Panc1 (cell line): Measurements from ENCODE around the gene FZR1. TPM values are rescaled to one million over a fixed set of nuclear protein-coding genes. Genes with fewer than 3 reads are reported as not detected.

Experiments used
- ATAC-seq: fragments of 200-7000 bp; cut with Tn5 transposase; 2 replicates; pipeline ENCODE4 v1.9.1; 2020; ENCODE audit warnings: mild to moderate bottlenecking, moderate library complexity
- BruUV-seq: library from RNA; stranded (reverse); fragments of 400-500 nt; replicated peaks from 2 replicates; lab custom pipeline; 2021; lab: Mats Ljungman, UMichigan
- CTCF ChIA-PET: fragments of 300-600 bp; sonication (Branson Sonifier 250); formaldehyde crosslinking; loops from one replicate; lab custom pipeline; 2022; ENCODE audit warnings: antibody characterized with exemption; lab: Charles Lee
- POLR2A ChIA-PET: fragments of 300-600 bp; sonication (Branson Sonifier 250); formaldehyde crosslinking; loops from one replicate; lab custom pipeline; 2022; ENCODE audit warnings: antibody characterized with exemption; lab: Charles Lee
- DNase-seq: peaks from one replicate; pipeline ENCODE4 v3.0.0-alpha.2; 2010; ENCODE audit warnings: low read depth, low spot score
- H3K27ac ChIP-seq: 2 replicates; pipeline ENCODE4 v1.5.1; 2011; ENCODE audit warnings: mild to moderate bottlenecking, low read length, inconsistent platforms
- H3K27me3 ChIP-seq: fragments of 200-500 bp; sonication (Bioruptor generic); 2 replicates; pipeline ENCODE4 v1.6.0; 2014; ENCODE audit warnings: low read length, inconsistent platforms; ENCODE audit not compliant: control insufficient read depth, insufficient read depth
- H3K36me3 ChIP-seq: fragments of 200-500 bp; sonication (Bioruptor generic); 2 replicates; pipeline ENCODE4 v1.5.1; 2014; ENCODE audit warnings: inconsistent platforms, mild to moderate bottlenecking, low read length, moderate library complexity; ENCODE audit not compliant: control insufficient read depth, insufficient read depth
- H3K4me1 ChIP-seq: 2 replicates; pipeline ENCODE4 v1.5.1; 2011; ENCODE audit warnings: inconsistent platforms, mild to moderate bottlenecking, low read length, moderate library complexity; ENCODE audit not compliant: control insufficient read depth, insufficient read depth
- H3K4me3 ChIP-seq, 2 experiments: 2 replicates each; pipeline ENCODE4 v1.5.1; 2011 to 2012; ENCODE audit warnings: low read depth in 2 of 2, low read length in 2 of 2, mild to moderate bottlenecking in 2 of 2, inconsistent platforms in 1 of 2, moderate library complexity in 1 of 2
- H3K9me3 ChIP-seq: fragments of 200-500 bp; sonication (Bioruptor generic); 2 replicates; pipeline ENCODE4 v1.5.1; 2014; ENCODE audit warnings: low read depth, mild to moderate bottlenecking, inconsistent platforms, low read length, moderate library complexity; ENCODE audit not compliant: control insufficient read depth, insufficient read depth
- CTCF ChIP-seq: fragments of 450-650 bp; IDR thresholded peaks from 2 replicates; pipeline ENCODE4 v1.5.1; 2017; ENCODE audit warnings: mild to moderate bottlenecking
- POLR2AphosphoS5 ChIP-seq: IDR thresholded peaks from 2 replicates; pipeline ENCODE4 v1.6.1; 2012; ENCODE audit warnings: mild to moderate bottlenecking, low read depth, low read length, moderate library complexity
- SIN3A ChIP-seq: IDR thresholded peaks from 2 replicates; pipeline ENCODE4 v1.6.1; 2012; ENCODE audit warnings: low read depth, mild to moderate bottlenecking, low read length, moderate library complexity, borderline replicate concordance; ENCODE audit not compliant: insufficient read depth
- TCF7L2 ChIP-seq: IDR thresholded peaks from 2 replicates; pipeline ENCODE4 v1.6.1; 2011; ENCODE audit warnings: mild to moderate bottlenecking, low read depth, low read length, inconsistent platforms
- in situ Hi-C: cut with HindIII; loops from 2 replicates; pipeline ENCODE4 v1.10.0; 2016; ENCODE audit warnings: low sequenced_read_pairs, low pct_unique_long_range_greater_than_20kb
- intact Hi-C: fragments of 100-400 bp; cut with micrococcal nuclease; formaldehyde crosslinking; loops from one replicate; pipeline ENCODE4 v1.10.0; 2022; ENCODE audit not compliant: unreplicated experiment
- total RNA-seq: library from RNA; stranded (reverse); gene quantifications from one replicate; pipeline ENCODE4 v1.2.1, GENCODE V29; 2021; ENCODE audit not compliant: unreplicated experiment
- TF ChIP-seq, protein P1 (sequence below), 2 experiments: IDR thresholded peaks; 2 replicates each; pipeline ENCODE4 v1.6.1; 2011 to 2012; ENCODE audit warnings: low read depth in 2 of 2, control low read depth in 1 of 2, low read length in 1 of 2, mild to moderate bottlenecking in 1 of 2, moderate library complexity in 1 of 2; ENCODE audit not compliant: insufficient read depth in 1 of 2

FZR1 gene
- total RNA-seq, 1 experiment from 2014 or later = 48.7 TPM

GRCh38 chr19:3516675-3517207 is 10.6 kb downstream of the FZR1 start:
- BruUV-seq = no TSS peak
- Histone ChIP-seq H3K4me1 (no peaks in the 10 kb centered on the region; the same call in none of the 2 replicates), H3K27ac (no peak overlapping the region), H3K36me3 (no peaks in the 10 kb centered on the region), H3K27me3 (no peaks in the 10 kb centered on the region), H3K4me3 (no peak overlapping the region), H3K9me3 (no peaks in the 10 kb centered on the region)
- in situ Hi-C loops (no loop called here), intact Hi-C loops (no loop called here)
- ATAC-seq (no peak), DNase-seq (no peak)
- ChIA-PET POLR2A (no interaction called here), CTCF (no interaction called here)
- TF ChIP-seq CTCF (no peak), POLR2AphosphoS5 (no peak), SIN3A (no peak), TCF7L2 (no peak)
- TF ChIP-seq, protein P1, sequence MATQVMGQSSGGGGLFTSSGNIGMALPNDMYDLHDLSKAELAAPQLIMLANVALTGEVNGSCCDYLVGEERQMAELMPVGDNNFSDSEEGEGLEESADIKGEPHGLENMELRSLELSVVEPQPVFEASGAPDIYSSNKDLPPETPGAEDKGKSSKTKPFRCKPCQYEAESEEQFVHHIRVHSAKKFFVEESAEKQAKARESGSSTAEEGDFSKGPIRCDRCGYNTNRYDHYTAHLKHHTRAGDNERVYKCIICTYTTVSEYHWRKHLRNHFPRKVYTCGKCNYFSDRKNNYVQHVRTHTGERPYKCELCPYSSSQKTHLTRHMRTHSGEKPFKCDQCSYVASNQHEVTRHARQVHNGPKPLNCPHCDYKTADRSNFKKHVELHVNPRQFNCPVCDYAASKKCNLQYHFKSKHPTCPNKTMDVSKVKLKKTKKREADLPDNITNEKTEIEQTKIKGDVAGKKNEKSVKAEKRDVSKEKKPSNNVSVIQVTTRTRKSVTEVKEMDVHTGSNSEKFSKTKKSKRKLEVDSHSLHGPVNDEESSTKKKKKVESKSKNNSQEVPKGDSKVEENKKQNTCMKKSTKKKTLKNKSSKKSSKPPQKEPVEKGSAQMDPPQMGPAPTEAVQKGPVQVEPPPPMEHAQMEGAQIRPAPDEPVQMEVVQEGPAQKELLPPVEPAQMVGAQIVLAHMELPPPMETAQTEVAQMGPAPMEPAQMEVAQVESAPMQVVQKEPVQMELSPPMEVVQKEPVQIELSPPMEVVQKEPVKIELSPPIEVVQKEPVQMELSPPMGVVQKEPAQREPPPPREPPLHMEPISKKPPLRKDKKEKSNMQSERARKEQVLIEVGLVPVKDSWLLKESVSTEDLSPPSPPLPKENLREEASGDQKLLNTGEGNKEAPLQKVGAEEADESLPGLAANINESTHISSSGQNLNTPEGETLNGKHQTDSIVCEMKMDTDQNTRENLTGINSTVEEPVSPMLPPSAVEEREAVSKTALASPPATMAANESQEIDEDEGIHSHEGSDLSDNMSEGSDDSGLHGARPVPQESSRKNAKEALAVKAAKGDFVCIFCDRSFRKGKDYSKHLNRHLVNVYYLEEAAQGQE (IDR thresholded peaks at IDR 0.05; ENCODE audit: insufficient read depth in 1 of 2, low read depth in 2 of 2, low read length in 1 of 2) = no peak

DNA sequence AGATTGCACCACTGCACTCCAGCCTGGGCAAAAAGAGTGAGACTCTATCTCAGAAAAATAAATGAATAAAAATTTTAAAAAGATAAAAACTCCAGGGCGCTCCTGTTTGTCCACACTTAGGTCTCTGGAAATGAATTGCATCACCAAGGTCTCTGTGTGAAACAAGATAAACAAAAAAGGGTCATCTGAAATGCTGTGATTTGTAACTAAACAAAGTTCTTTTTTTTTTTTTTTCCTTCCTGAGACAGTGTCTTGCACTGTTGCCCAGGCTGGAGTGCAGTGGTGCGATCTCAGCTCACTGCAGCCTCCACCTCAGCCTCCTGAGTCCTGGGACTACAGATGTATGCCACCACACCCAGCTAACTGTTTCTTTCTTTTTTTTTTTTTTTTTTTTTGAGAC is 11.5 kb downstream of the FZR1 start:
- POLR2A ChIA-PET = interaction anchor here (0.7 kb wide), 1 partner anchor 144 kb away, joined by 8 read pairs; no protein-coding TSS in a partner anchor
- DNase-seq (no peak), ATAC-seq (no peak)
- Histone ChIP-seq H3K36me3 (no peaks in the 10 kb centered on the region), H3K27me3 (no peaks in the 10 kb centered on the region), H3K27ac (no peak overlapping the region), H3K4me3 (no peak overlapping the region), H3K9me3 (no peaks in the 10 kb centered on the region), H3K4me1 (no peaks in the 10 kb centered on the region; the same call in none of the 2 replicates)
- no TSS peak for BruUV-seq
- CTCF ChIA-PET = no interaction called here
- intact Hi-C loops = no loop called here
- in situ Hi-C loops = no loop called here
- no peak for TF ChIP-seq SIN3A
- TF ChIP-seq TCF7L2 = no peak
- TF ChIP-seq CTCF = no peak
- no peak for TF ChIP-seq POLR2AphosphoS5
- TF ChIP-seq, protein P1 (IDR thresholded peaks at IDR 0.05; ENCODE audit: insufficient read depth in 1 of 2, low read depth in 2 of 2, low read length in 1 of 2) = no peak
